CD4-positive, alpha-beta T cell treated with Interleukin-17A for 1 hour (primary cell): ENCODE measurements around the gene SRXN1.

Experiments used
- DNase-seq: peaks from one replicate; pipeline ENCODE4 v3.0.0-alpha.2; 2020

Gene SRXN1

GRCh38 chr20:675033-675452 lies 22.0 kb upstream of the SRXN1 start:
- no peak for DNase-seq

DNA sequence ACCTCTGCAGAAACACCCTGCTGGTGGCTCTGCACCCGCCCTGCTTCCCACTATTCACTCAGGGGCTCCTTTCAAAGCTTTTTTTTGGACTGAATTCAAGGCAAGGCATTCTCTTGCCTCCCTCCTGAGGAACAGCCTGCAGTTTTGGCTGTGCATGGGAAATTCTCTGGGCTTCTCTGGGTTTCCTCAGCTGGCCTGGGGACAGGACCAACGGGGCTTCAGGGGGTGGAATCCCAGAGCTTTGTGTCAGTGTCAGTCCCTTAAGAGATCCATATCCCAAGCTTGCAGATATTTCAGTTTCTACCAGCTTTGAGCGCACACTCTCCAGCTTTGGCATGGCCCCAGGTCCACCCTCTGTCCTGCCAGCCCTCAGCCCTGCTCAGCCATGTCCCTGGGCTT lies 20.6 kb upstream of the SRXN1 start:
- DNase-seq = no peak

DNA sequence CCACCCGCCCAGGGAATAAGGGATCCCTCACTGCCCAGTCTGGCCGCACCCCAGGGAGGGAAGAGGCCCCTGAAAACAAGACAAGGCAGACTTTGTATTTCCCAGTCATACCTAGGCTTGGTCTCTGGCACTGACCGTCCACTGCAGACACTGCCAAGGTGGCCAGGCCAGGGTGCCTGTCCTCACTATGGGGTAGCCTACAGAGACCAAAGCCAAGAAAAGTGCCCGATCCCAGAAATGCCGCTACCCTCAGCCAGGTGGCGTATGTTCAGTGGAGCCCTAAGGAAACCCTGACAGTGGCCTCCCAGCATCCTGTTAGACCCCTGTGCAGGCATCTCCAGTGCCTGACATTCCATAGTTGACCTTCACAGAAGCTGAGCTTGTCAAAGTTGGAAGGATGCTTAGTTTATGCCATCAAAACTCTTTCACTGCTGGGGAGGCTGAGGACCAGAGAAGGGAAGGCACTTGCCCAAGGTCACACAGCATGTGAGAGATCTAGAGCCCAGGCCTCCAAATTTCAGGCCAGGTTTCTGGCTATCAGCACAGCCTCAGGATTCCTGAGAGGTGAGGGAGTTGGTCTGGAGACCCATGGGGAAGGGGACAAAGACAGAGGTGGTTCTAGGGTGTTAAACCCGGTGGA lies 20.1 kb upstream of the SRXN1 start:
- no peak for DNase-seq

- no peak for DNase-seq
Observed at GRCh38 chr20:671252-672030, 18.4 kb upstream of the SRXN1 start.

- DNase-seq = no peak
Observed at GRCh38 chr20:669573-669972, 16.6 kb upstream of the SRXN1 start.

- no peak for DNase-seq
Observed at GRCh38 chr20:668638-669037, 15.6 kb upstream of the SRXN1 start.

- no peak for DNase-seq
Observed at GRCh38 chr20:668050-668449, 15.1 kb upstream of the SRXN1 start.

- DNase-seq = peak; percentile 61
Observed at GRCh38 chr20:667351-668034, 14.5 kb upstream of the SRXN1 start.

DNA sequence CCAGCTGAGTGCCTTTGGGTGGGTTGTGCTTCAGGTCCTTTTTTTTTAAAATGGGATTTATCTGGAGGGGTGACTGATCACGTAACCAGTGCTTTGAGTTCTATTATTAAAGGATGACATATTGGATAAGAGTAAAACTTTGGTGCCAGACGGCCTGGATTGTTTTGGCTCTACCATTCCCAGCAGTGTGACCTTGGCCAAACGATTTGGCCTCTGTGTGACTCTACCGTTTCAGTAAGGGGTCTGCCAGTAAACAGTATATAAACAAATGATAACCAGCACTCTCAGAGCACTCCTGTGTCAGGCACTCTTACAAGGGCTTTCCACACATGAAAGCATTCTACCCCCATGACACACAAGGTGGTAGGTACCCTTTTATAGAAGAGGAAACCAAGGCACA lies 13.9 kb upstream of the SRXN1 start:
- no peak for DNase-seq

DNA sequence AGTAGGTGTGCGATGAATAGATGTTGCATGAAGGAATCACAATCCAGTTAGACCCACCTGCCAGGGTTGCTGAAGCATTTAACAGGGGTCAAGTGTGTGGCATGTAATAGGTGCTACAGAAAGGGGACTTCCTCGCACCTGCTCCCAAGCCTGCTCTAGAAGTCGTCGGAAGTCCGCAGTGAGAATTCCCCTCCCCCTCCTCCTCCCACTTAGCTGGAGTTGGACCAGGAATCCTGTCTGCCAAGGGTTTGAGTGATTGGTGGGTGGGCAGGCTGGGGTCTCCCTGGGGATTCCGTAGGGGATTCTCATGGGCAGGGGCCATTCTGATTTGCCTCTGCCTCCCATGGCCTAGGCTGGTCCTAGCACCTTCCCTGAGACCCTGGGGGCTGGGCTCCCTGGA lies 12.3 kb upstream of the SRXN1 start:
- DNase-seq = no peak

- DNase-seq = no peak
Observed at GRCh38 chr20:664576-664975, 11.6 kb upstream of the SRXN1 start.

DNA sequence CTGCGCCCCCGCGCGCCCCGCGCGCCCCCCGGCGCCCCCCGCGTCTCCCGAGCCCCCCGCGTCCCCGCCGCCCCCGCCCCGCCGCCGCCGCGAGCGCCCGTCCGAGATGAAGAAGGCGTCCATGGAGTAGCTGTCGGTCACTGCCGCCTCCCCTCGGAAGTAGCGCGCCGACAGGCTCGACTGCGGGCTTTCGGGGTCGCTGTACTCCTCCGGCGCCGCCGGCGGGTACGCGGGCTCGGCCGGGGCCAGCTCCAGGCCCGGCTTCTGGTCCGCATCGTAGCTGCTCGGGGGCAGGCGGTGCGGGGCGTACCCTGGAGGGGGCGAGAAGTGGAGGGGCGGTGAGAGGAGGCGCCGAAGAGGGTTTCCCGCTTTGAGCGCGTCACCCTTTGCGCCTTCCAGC lies 11.2 kb upstream of the SRXN1 start:
- DNase-seq = no peak

DNA sequence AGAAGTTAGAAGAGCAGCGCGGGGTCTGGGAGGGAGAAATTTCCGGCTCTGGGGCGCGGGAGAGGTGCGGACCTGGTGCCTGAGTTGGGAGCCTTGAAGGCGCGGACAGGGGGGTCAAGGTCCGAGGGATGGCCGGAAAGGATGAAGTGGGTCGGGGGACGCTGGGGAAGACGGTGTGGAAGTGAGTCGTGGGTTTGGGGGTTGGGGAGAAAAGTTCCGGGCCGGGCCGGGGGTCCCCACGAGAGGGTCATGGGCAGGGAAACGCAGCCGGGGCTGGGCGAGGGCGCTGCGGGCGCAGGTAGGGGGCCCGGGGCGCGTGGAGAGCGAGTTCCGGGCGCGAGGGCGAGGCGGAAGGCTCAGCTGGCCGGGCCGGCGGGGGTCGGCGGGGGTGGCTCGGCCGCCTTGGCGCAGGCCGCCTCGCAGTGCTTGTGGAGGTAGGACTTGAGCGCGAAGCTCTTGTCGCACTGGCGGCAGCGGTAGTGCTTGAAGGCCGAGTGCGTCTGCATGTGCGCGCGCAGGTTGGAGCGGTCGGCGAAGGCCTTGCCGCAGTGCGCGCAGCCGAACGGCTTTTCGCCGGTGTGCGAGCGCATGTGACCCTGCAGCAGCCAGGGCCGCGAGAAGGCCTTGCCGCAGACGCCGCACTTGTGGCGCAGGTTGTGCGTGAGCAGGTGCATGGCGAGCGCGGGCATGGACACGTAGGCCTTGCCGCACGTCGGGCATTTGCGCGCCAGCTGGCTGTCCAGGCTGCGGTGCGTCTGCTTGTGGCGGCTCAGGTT lies 10.5 kb upstream of the SRXN1 start:
- DNase-seq = no peak

DNA sequence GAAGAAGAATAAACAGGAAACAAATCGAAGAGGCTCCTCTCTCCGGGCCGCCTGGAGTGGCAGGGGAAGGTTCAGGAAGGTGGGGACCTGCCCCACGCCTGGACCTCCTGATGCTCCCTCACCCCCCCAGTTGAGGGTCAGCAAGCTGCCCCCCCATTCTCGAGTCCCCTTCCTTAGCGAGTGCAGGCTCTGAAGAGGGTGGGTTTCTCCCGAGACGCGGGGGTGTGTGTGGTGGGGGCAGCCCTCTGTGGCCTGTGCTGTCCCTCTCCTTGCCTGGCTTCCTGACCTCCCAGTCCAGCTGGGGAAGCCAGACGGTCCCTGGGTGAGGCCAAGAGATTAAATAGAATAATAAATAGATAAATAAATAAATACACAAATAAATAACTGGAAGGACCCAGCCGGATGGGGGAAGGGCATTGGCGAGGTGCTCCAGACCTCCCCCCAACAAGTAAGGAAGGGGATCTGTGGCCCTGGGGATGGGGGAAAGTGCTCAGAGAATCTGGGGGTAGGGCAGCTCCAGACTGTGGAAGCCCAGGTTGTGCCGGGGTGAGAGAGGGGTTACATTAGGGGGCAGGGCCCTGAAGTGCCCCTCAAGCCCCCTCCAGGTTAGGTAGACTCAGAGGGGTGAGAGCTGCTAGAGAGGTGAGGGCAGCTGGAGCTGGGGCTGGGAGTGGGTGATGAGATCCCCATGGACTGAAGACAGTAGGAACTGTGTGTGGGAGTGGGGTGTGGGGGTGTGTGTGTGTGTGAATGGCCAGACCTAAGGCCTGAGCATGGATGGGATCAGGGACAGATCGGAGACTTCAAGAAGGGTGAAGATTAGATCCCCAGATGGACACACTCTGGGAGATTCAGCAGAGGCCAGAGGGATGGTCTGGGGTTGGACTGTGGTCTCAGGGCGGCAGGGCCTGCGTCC lies 9.5 kb upstream of the SRXN1 start:
- no peak for DNase-seq

DNA sequence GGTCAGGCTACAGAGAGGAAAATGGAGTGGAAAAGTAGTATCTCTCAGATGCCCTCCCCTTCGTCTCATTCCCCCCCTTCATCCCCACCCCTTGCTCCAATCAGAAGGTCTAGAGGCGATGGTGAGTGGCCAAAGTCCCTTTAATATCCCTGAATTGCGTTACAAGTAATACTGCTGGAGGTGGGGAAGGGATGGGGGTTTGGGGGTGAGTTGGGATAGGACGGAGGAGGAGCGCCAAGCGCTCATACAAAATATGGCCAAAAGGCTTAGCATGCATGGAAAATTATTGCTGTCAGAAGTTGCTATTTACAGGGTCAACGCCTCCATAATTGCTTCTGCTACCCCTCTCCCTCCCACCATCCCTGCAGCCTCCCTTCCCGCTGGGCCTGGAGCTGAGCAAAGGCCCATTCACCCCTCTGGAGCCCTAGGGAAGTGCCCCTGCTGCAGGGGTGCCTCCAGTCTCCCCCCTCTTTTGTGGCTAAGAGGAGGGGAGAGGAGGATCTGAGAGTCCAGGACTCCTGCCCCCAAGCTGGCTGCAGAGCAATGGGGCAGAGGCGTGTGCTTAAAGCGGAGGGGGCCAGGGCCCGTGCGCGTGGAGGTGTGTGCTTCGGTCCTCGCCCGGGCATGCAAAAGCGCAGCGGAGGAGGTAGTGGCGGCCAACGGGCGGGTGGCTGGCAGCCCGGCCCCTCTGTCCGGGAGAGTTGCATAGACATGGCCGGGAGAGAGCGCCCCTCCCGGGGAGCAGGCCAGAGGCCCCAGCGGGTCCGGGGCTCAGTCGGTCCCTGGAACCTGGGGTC lies 8.7 kb upstream of the SRXN1 start:
- no peak for DNase-seq

GRCh38 chr20:658731-659291 lies 5.8 kb upstream of the SRXN1 start:
- DNase-seq = no peak

- DNase-seq = no peak
Observed at GRCh38 chr20:658202-658601, 5.2 kb upstream of the SRXN1 start.

- DNase-seq = no peak
Observed at GRCh38 chr20:655726-656624, 3.0 kb upstream of the SRXN1 start.

DNA sequence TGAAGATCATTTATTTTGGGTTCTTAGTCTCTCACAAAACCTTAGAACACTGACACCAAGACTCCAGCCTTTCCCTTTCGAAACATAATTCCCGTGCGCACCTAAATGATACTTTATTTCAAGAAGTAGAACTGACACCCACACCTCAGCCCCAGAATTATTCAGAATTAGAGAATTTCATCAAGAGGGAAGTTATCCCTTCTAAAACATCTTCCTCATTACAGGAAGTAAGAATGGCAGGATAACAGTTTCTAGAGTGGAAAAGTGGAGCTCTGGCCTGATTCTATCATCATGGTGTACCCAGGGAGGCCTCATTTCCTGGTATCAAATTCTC lies 1.4 kb upstream of the SRXN1 start:
- no peak for DNase-seq
